Measurements from ENCODE around the gene CBX4.

- no peak for TF ChIP-seq POLR2A (IDR thresholded peaks at IDR 0.05; ENCODE audit: low read depth, low read length)
- no peak for TF ChIP-seq POLR2AphosphoS5 (IDR thresholded peaks at IDR 0.05; ENCODE audit: low read depth, low read length)
Observed at GRCh38 chr17:79802039-79802735, 37.1 kb downstream of the CBX4 start.

Data from GM12891 (cell line).